ENCODE measurements around the gene RAD50. TPM values are rescaled to one million over a fixed set of nuclear protein-coding genes. Genes with fewer than 3 reads are reported as not detected.

RAD50 gene
- total and polyA plus RNA-seq, 2 of the 4 experiments (the other 2 are of a cell fraction), result 5.2 to 6.2 TPM

- Histone ChIP-seq H3K9me3 (ENCODE audit: control insufficient read depth, insufficient read depth, low read length) (no peaks in the 10 kb centered on the region), H4K20me1 (ENCODE audit: insufficient read depth, low read length) (no peaks in the 10 kb centered on the region), H3K4me2 (ENCODE audit: low read depth, low read length) (no peak overlapping the region), H4K91ac (ENCODE audit: insufficient read depth, low read depth, low read length) (no peak overlapping the region), H3K4me3 (ENCODE audit: insufficient read depth, low read depth, low read length) (no peak overlapping the region), H2BK120ac (ENCODE audit: low read depth, low read length) (no peak overlapping the region), H2BK20ac (ENCODE audit: low read depth, low read length) (no peak overlapping the region), H2AK9ac (replicated peaks; ENCODE audit: low read depth, low read length, poor library complexity) (no peak overlapping the region), H3K9me1 (ENCODE audit: insufficient read depth, low read length) (no peaks in the 10 kb centered on the region), H3K9ac (ENCODE audit: low read depth, low read length) (no peak overlapping the region), H3K56ac (ENCODE audit: extremely low read depth, insufficient read depth, low read length) (no peak overlapping the region), H3K18ac (ENCODE audit: low read depth, low read length) (no peak overlapping the region), H3K23ac (ENCODE audit: low read depth, low read length) (no peak overlapping the region), H3K4ac (ENCODE audit: low read depth, low read length) (no peak overlapping the region), H3K27me3 (ENCODE audit: control insufficient read depth, insufficient read depth, low read length) (no peaks in the 10 kb centered on the region), H2BK5ac (ENCODE audit: low read depth, low read length, poor library complexity, severe bottlenecking) (no peak overlapping the region), H4K8ac (ENCODE audit: low read depth in 2 of 2, low read length in 2 of 2) (no peak overlapping the region), H3K14ac (replicated peaks; ENCODE audit: low read depth, low read length) (no peak overlapping the region), H2AFZ (replicated peaks; ENCODE audit: low read length, poor library complexity) (peak overlapping the region; percentile 5), H3K79me1 (ENCODE audit: low read depth in 1 of 2, low read length in 2 of 2) (no peaks in the 10 kb centered on the region), H3K27ac (ENCODE audit: insufficient read depth, low read length) (no peak overlapping the region), H3K36me3 (ENCODE audit: control insufficient read depth, insufficient read depth, low read length) (no peaks in the 10 kb centered on the region), H2AK5ac (ENCODE audit: low read depth, low read length) (no peak overlapping the region), H2BK15ac (ENCODE audit: low read depth, low read length) (no peak overlapping the region), H4K5ac (ENCODE audit: low read depth, low read length) (no peak overlapping the region), H3K4me1 (ENCODE audit: control insufficient read depth, insufficient read depth, low read length) (peaks cover 3% of the 10 kb centered on the region; the same call in 1 of the 2 replicates)
- dilution Hi-C loops (cut with HindIII; ENCODE audit: low sequenced_read_pairs, unreplicated experiment) (no loop called here), intact Hi-C loops (cut with micrococcal nuclease) (no loop called here), in situ Hi-C loops (cut with MboI; ENCODE audit: low sequenced_read_pairs) (no loop called here)
- no peak for DNase-seq
- CTCF ChIA-PET, result no interaction called here
- no peak for ATAC-seq (ENCODE audit: low read depth)
- WGBS, 2 experiments (ENCODE audit: extremely low coverage in 2 of 2, insufficient read length in 1 of 2), result 100% methylated on average over 6 of the region's 16 CpGs; no CpG with 5 or more reads in 1 of the 2 experiments
- TF ChIP-seq MAZ (IDR thresholded peaks at IDR 0.05; ENCODE audit: borderline replicate concordance, low read depth, low read length), result no peak
- no peak for TF ChIP-seq POLR2A (IDR thresholded peaks at IDR 0.05; ENCODE audit: low read depth, low read length)
- no peak for TF ChIP-seq MAFK (IDR thresholded peaks at IDR 0.05; ENCODE audit: low read depth, low read length)
- no peak for TF ChIP-seq CHD1 (IDR thresholded peaks at IDR 0.05; ENCODE audit: low read depth, low read length)
- TF ChIP-seq, protein P1, sequence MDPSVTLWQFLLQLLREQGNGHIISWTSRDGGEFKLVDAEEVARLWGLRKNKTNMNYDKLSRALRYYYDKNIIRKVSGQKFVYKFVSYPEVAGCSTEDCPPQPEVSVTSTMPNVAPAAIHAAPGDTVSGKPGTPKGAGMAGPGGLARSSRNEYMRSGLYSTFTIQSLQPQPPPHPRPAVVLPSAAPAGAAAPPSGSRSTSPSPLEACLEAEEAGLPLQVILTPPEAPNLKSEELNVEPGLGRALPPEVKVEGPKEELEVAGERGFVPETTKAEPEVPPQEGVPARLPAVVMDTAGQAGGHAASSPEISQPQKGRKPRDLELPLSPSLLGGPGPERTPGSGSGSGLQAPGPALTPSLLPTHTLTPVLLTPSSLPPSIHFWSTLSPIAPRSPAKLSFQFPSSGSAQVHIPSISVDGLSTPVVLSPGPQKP (IDR thresholded peaks at IDR 0.05; ENCODE audit: borderline replicate concordance, low read depth, low read length), result no peak
- no peak for TF ChIP-seq SMC3 (IDR thresholded peaks at IDR 0.05; ENCODE audit: low read depth, low read length)
- no peak for TF ChIP-seq RAD21 (IDR thresholded peaks at IDR 0.05; ENCODE audit: low read length)
- no peak for TF ChIP-seq BHLHE40 (IDR thresholded peaks at IDR 0.05; ENCODE audit: low read depth, low read length)
- no peak for TF ChIP-seq MXI1 (IDR thresholded peaks at IDR 0.05; ENCODE audit: borderline replicate concordance, low read depth, low read length)
- TF ChIP-seq, protein P2, sequence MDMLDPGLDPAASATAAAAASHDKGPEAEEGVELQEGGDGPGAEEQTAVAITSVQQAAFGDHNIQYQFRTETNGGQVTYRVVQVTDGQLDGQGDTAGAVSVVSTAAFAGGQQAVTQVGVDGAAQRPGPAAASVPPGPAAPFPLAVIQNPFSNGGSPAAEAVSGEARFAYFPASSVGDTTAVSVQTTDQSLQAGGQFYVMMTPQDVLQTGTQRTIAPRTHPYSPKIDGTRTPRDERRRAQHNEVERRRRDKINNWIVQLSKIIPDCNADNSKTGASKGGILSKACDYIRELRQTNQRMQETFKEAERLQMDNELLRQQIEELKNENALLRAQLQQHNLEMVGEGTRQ (IDR thresholded peaks at IDR 0.05; ENCODE audit: low read depth, low read length), result no peak
- no peak for TF ChIP-seq FOS (IDR thresholded peaks at IDR 0.05; ENCODE audit: low read depth, low read length)
- no peak for TF ChIP-seq NFE2L2 (IDR thresholded peaks at IDR 0.05; ENCODE audit: low read depth, low read length)
- BruUV-seq (replicated peaks), result no TSS peak
- POLR2A ChIA-PET (ENCODE audit: unreplicated experiment), result no interaction called here
Observed at GRCh38 chr5:132666310-132667123, 109.7 kb downstream of the RAD50 start.

Data from IMR-90 (cell line).